Osteoblast (primary cell): ENCODE data around the gene KLHDC4. TPM values are rescaled to one million over a fixed set of nuclear protein-coding genes. Genes with fewer than 3 reads are reported as not detected.

Experiments used
- DNase-seq: peaks from one replicate; pipeline ENCODE4 v3.0.0; 2011; ENCODE audit warnings: low spot score, mixed read lengths; ENCODE audit not compliant: insufficient read length; ENCODE audit errors: missing footprints
- H2AFZ ChIP-seq: 2 replicates; pipeline ENCODE4 v1.6.0; 2011; ENCODE audit warnings: mild to moderate bottlenecking, low read length
- H3K27ac ChIP-seq: 2 replicates; pipeline ENCODE4 v1.5.1; 2011; ENCODE audit warnings: mild to moderate bottlenecking, low read depth, low read length, moderate library complexity
- H3K27me3 ChIP-seq: 2 replicates; pipeline ENCODE4 v1.6.0; 2012; ENCODE audit warnings: mild to moderate bottlenecking, control low read depth, inconsistent platforms, low read length, moderate library complexity; ENCODE audit not compliant: insufficient read depth
- H3K36me3 ChIP-seq: 2 replicates; pipeline ENCODE4 v1.5.1; 2011; ENCODE audit warnings: mild to moderate bottlenecking, low read length, control low read depth, moderate library complexity; ENCODE audit not compliant: insufficient read depth
- H3K4me1 ChIP-seq: 2 replicates; pipeline ENCODE4 v1.5.1; 2011; ENCODE audit warnings: mild to moderate bottlenecking, low read length, control low read depth, moderate library complexity; ENCODE audit not compliant: insufficient read depth
- H3K4me2 ChIP-seq: 2 replicates; pipeline ENCODE4 v1.6.0; 2011; ENCODE audit warnings: mild to moderate bottlenecking, low read length; ENCODE audit not compliant: insufficient read depth
- H3K4me3 ChIP-seq: fragments of 200-600 bp; sonication (generic); 3 replicates; pipeline ENCODE4 v1.5.1; 2012; ENCODE audit warnings: mild to moderate bottlenecking, low read length, inconsistent platforms; ENCODE audit not compliant: insufficient read depth
- H3K79me2 ChIP-seq: 2 replicates; pipeline ENCODE4 v1.6.0; 2012; ENCODE audit warnings: mild to moderate bottlenecking, low read length, control low read depth, inconsistent platforms; ENCODE audit not compliant: insufficient read depth
- H3K9me3 ChIP-seq: 2 replicates; pipeline ENCODE4 v1.5.1; 2011; ENCODE audit warnings: low read depth, low read length, control low read depth
- H4K20me1 ChIP-seq: 2 replicates; pipeline ENCODE4 v1.6.0; 2012; ENCODE audit warnings: mild to moderate bottlenecking, low read length, control low read depth; ENCODE audit not compliant: insufficient read depth
- CTCF ChIP-seq: IDR thresholded peaks from 2 replicates; pipeline ENCODE4 v1.5.1; 2011; ENCODE audit warnings: mild to moderate bottlenecking, low read depth, low read length, moderate library complexity; ENCODE audit errors: extremely low read depth
- total RNA-seq: library from RNA; depleted of rRNA; stranded (reverse); fragments of >200 nt; gene quantifications from 2 replicates; pipeline ENCODE4 v1.2.3, GENCODE V29; 2012

KLHDC4 gene
- total RNA-seq, 1 donor: 22.1 TPM

GRCh38 chr16:87706278-87707000 lies 59.3 kb downstream of the KLHDC4 start:
- H3K4me3 ChIP-seq: no peak overlapping the region
- DNase-seq: no peak
- H3K9me3 ChIP-seq: no peaks in the 10 kb centered on the region
- no peak overlapping the region for H3K4me2 ChIP-seq
- no peak overlapping the region for H2AFZ ChIP-seq
- H4K20me1 ChIP-seq: peaks cover 2% of the 10 kb centered on the region
- no peaks in the 10 kb centered on the region for H3K27me3 ChIP-seq
- peaks cover 9% of the 10 kb centered on the region for H3K36me3 ChIP-seq
- no peak overlapping the region for H3K27ac ChIP-seq
- no peaks in the 10 kb centered on the region for H3K4me1 ChIP-seq
- no peak for TF ChIP-seq CTCF
- H3K79me2 ChIP-seq: no peaks in the 10 kb centered on the region

GRCh38 chr16:87705771-87706277 lies 60.0 kb downstream of the KLHDC4 start:
- Histone ChIP-seq H2AFZ (no peak overlapping the region), H3K4me2 (no peak overlapping the region), H3K79me2 (no peaks in the 10 kb centered on the region), H3K27me3 (no peaks in the 10 kb centered on the region), H3K36me3 (peaks cover 5% of the 10 kb centered on the region), H3K4me1 (no peaks in the 10 kb centered on the region), H3K4me3 (no peak overlapping the region), H3K9me3 (no peaks in the 10 kb centered on the region), H4K20me1 (no peaks in the 10 kb centered on the region), H3K27ac (no peak overlapping the region)
- no peak for TF ChIP-seq CTCF
- DNase-seq: no peak

GRCh38 chr16:87704754-87705353 lies 60.9 kb downstream of the KLHDC4 start:
- H4K20me1 ChIP-seq: no peaks in the 10 kb centered on the region
- no peak for DNase-seq
- H3K27ac ChIP-seq: no peak overlapping the region
- H3K4me1 ChIP-seq: no peaks in the 10 kb centered on the region
- peaks cover 8% of the 10 kb centered on the region for H3K36me3 ChIP-seq
- H3K4me3 ChIP-seq: no peak overlapping the region
- H3K9me3 ChIP-seq: no peaks in the 10 kb centered on the region
- no peaks in the 10 kb centered on the region for H3K79me2 ChIP-seq
- H3K4me2 ChIP-seq: no peak overlapping the region
- H2AFZ ChIP-seq: no peak overlapping the region
- TF ChIP-seq CTCF: no peak
- H3K27me3 ChIP-seq: no peaks in the 10 kb centered on the region

DNA sequence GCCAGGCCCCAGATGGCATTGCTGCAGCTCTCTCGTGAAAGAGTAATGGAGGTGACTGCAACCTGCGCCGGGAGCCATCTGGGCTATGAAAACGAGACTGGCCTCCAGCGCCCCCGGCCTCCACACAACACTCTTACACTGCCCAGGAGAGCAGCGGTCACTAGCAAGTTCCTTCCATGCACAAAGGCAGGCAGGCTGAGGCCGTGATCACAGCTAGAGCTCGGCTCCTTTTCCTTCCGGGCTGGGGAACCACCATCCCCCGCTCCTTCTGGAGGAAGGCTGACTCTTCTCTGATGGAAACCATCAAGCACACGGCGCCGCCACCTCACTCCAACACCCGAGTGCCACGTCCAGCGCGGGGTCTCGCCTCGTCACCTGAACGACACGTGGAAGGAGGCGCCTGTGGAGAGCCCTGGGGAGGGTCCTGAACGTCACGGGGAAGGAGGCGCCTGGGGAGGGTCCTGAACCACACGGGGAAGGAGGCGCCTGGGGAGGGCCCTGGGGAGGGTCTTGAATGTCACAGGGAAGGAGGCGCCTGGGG lies 61.9 kb downstream of the KLHDC4 start:
- H2AFZ ChIP-seq: no peak overlapping the region
- H3K9me3 ChIP-seq: no peaks in the 10 kb centered on the region
- no peak overlapping the region for H3K4me2 ChIP-seq
- H3K4me3 ChIP-seq: no peak overlapping the region
- no peak overlapping the region for H3K27ac ChIP-seq
- no peak for TF ChIP-seq CTCF
- peak; percentile 90 for DNase-seq
- no peaks in the 10 kb centered on the region for H3K4me1 ChIP-seq
- no peaks in the 10 kb centered on the region for H3K79me2 ChIP-seq
- no peaks in the 10 kb centered on the region for H3K27me3 ChIP-seq
- H4K20me1 ChIP-seq: no peaks in the 10 kb centered on the region
- peaks cover 9% of the 10 kb centered on the region for H3K36me3 ChIP-seq
